ENCODE results near the gene SEC24A. TPM values are rescaled to one million over a fixed set of nuclear protein-coding genes. Genes with fewer than 3 reads are reported as not detected.
A peak's percentile ranks its signal among the peaks of the same experiment; 100 is the strongest.
"Not testable (repeated sequence)": the region's sequence is repeated elsewhere in the genome, so short reads cannot be mapped to it uniquely, and the experiment has no call there.

SEC24A gene
- total RNA-seq, 2 experiments from 2014 or later = 29.3 to 30.5 TPM

- Mint-ChIP-seq H3K27me3 (no peaks in the 10 kb centered on the region), H3K9me3 (no peaks in the 10 kb centered on the region), H3K27ac (peak overlapping the region; percentile 2), H3K36me3 (ENCODE audit: low read depth) (peaks cover 29% of the 10 kb centered on the region), H3K4me1 (ENCODE audit: low read depth) (peaks cover 7% of the 10 kb centered on the region), H3K4me3 (no peak overlapping the region)
- intact Hi-C loops (cut with micrococcal nuclease) = no loop called here
- no peak for ATAC-seq
- ChIA-PET CTCF (interaction anchor here (1.2 to 2.0 kb wide), 4 partner anchors 9 to 36 kb away, joined by 3 to 4 read pairs (median 4); no protein-coding TSS in a partner anchor), POLR2A (interaction anchor here (0.6 kb wide), 1 partner anchor 14 kb away, joined by 3 read pairs; no protein-coding TSS in a partner anchor)
- no peak for TF ChIP-seq CTCF (IDR thresholded peaks at IDR 0.05)
- no peak for DNase-seq
Measured at GRCh38 chr5:134614450-134615085, 34.0 kb upstream of the SEC24A start.

- Mint-ChIP-seq H3K4me1 (ENCODE audit: low read depth) (peaks cover 12% of the 10 kb centered on the region), H3K9me3 (no peaks in the 10 kb centered on the region), H3K27me3 (no peaks in the 10 kb centered on the region), H3K27ac (no peak overlapping the region), H3K4me3 (no peak overlapping the region), H3K36me3 (ENCODE audit: low read depth) (peaks cover 21% of the 10 kb centered on the region)
- no peak for DNase-seq
- ChIA-PET POLR2A (interaction anchor here (0.6 to 1.0 kb wide), 3 partner anchors 9 to 95 kb away, joined by 3 to 5 read pairs (median 5); no protein-coding TSS in a partner anchor), CTCF (interaction anchor here (1.0 to 1.1 kb wide), 3 partner anchors 16 to 33 kb away, joined by 3 to 4 read pairs (median 3); no protein-coding TSS in a partner anchor)
- ATAC-seq = no peak
- TF ChIP-seq CTCF (IDR thresholded peaks at IDR 0.05) = no peak
- intact Hi-C loops (cut with micrococcal nuclease) = no loop called here
Measured at GRCh38 chr5:134620634-134621033, 28.0 kb upstream of the SEC24A start.

GRCh38 chr5:134625559-134625958, 23.0 kb upstream of the SEC24A start:
- ChIA-PET POLR2A (no interaction called here), CTCF (interaction anchor here (1.7 kb wide), 1 partner anchor 214 kb away, joined by 4 read pairs; the partner anchor contains the start of gene CDKN2AIPNL)
- no peak for TF ChIP-seq CTCF (IDR thresholded peaks at IDR 0.05)
- Mint-ChIP-seq H3K4me3 (no peak overlapping the region), H3K9me3 (no peaks in the 10 kb centered on the region), H3K27me3 (no peaks in the 10 kb centered on the region), H3K4me1 (ENCODE audit: low read depth) (peaks cover 20% of the 10 kb centered on the region), H3K27ac (no peak overlapping the region), H3K36me3 (ENCODE audit: low read depth) (peaks cover 11% of the 10 kb centered on the region)
- intact Hi-C loops (cut with micrococcal nuclease) = no loop called here
- ATAC-seq = no peak
- DNase-seq = no peak

GRCh38 chr5:134626369-134627014, 22.1 kb upstream of the SEC24A start:
- Mint-ChIP-seq H3K4me1 (ENCODE audit: low read depth) (peaks cover 27% of the 10 kb centered on the region), H3K27me3 (no peaks in the 10 kb centered on the region), H3K9me3 (no peaks in the 10 kb centered on the region), H3K27ac (peak overlapping the region; percentile 4), H3K4me3 (no peak overlapping the region), H3K36me3 (ENCODE audit: low read depth) (peaks cover 9% of the 10 kb centered on the region)
- ATAC-seq (no peak), DNase-seq (no peak)
- intact Hi-C loops (cut with micrococcal nuclease) = no loop called here
- ChIA-PET POLR2A (no interaction called here), CTCF (interaction anchor here (1.7 kb wide), 1 partner anchor 215 kb away, joined by 4 read pairs; the partner anchor contains the start of gene CDKN2AIPNL)
- no peak for TF ChIP-seq CTCF (IDR thresholded peaks at IDR 0.05)

GRCh38 chr5:134634227-134634626, 14.4 kb upstream of the SEC24A start:
- no peak overlapping the region for H3K4me3 Mint-ChIP-seq
- POLR2A ChIA-PET = interaction anchor here (0.6 to 2.4 kb wide), 5 partner anchors 10 to 124 kb away, joined by 3 to 14 read pairs (median 5); partner anchors contain the start of genes DDX46 and SEC24A
- H3K27ac Mint-ChIP-seq = no peak overlapping the region
- H3K4me1 Mint-ChIP-seq (ENCODE audit: low read depth) = peaks cover 15% of the 10 kb centered on the region
- H3K9me3 Mint-ChIP-seq = no peaks in the 10 kb centered on the region
- DNase-seq (no peak), ATAC-seq (no peak)
- CTCF ChIA-PET = interaction anchor here (1.1 to 2.2 kb wide), 5 partner anchors 11 to 124 kb away, joined by 3 to 10 read pairs (median 5); partner anchors contain the start of gene SEC24A
- no peaks in the 10 kb centered on the region for H3K27me3 Mint-ChIP-seq
- peaks cover 1% of the 10 kb centered on the region for H3K36me3 Mint-ChIP-seq (ENCODE audit: low read depth)
- TF ChIP-seq CTCF (IDR thresholded peaks at IDR 0.05) = no peak
- intact Hi-C loops (cut with micrococcal nuclease) = no loop called here

- H3K36me3 Mint-ChIP-seq (ENCODE audit: low read depth); DNase-seq; intact Hi-C loops (cut with micrococcal nuclease); H3K9me3 Mint-ChIP-seq; H3K4me3 Mint-ChIP-seq; H3K27me3 Mint-ChIP-seq; ATAC-seq: not testable (repeated sequence)
- ChIA-PET CTCF (interaction anchor here (0.9 to 2.2 kb wide), 5 partner anchors 18 to 223 kb away, joined by 3 to 10 read pairs (median 3); no protein-coding TSS in a partner anchor), POLR2A (interaction anchor here (1.2 to 2.4 kb wide), 4 partner anchors 9 to 123 kb away, joined by 3 to 14 read pairs (median 6); partner anchors contain the start of genes DDX46 and SEC24A)
- H3K27ac Mint-ChIP-seq = peak overlapping the region; percentile 4
- peaks cover 15% of the 10 kb centered on the region for H3K4me1 Mint-ChIP-seq (ENCODE audit: low read depth)
Measured at GRCh38 chr5:134635366-134635765, 13.2 kb upstream of the SEC24A start.
